GM12892 (cell line): Measurements from ENCODE around the gene CDS2.

Experiments used
- POLR2A ChIP-seq: IDR thresholded peaks from 2 replicates; pipeline ENCODE4 v1.6.1; 2011; ENCODE audit warnings: low read depth, low read length, control low read depth
- POLR2AphosphoS5 ChIP-seq: IDR thresholded peaks from 2 replicates; pipeline ENCODE4 v1.6.1; 2011; ENCODE audit warnings: low read depth, low read length, control low read depth

DNA sequence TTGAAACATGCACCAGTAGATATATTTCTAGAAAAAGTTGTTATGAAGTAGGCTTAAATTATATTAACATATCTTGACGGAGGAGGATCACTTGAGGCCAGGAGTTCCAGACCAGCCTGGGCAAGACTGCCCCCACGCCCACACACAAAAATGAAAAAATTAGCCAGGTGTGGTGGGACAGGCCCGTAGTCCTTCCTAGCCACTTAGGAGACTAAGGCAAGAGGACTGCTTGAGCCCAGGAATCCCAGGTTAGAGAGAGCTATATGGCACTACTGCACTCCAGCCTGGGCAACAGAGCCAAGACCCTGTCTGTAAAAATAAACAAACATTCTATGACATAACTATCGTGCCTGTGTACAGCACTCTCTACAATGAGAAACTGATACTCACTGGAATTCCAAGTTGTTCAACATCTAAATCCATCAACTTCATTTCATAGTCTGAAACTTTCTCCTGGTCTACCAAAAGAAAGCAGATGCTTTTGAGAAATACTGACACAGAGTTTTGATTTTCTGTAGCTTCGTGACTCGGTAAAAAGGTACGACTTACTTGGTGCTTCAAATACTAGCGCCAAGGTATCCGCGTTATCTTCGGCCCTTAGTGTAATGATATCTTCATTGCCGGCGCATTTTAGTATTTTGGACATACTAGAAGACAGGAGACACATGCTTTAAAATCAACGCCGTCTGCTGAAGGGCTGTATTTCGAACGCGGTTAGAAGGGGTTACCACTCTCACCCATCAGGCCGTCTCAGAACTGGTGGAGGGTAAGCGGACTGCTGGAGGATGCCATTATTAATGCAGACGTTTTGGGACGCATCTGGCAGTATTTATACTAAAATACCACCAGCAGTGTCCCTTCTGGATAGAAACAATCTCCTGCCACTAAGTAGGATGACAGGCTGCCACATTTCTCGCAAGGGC, 8.3 kb upstream of the CDS2 start:
- TF ChIP-seq POLR2A (no peak), POLR2AphosphoS5 (no peak)
